CD4-positive, CD25-positive, alpha-beta regulatory T cell (primary cell): Measurements from ENCODE around the gene ADGRG1. TPM values are rescaled to one million over a fixed set of nuclear protein-coding genes. Genes with fewer than 3 reads are reported as not detected.
"Not testable (repeated sequence)": the region's sequence is repeated elsewhere in the genome, so short reads cannot be mapped to it uniquely, and the experiment has no call there.

ENCODE experiments used
- ATAC-seq, 2 donors: fragments of 150-1000 bp; cut with Tn5 transposase; one replicate each; pipeline ENCODE4 v1.10.0; 2021; ENCODE audit warnings: low read depth in 2 of 2, moderate number of reproducible peaks in 2 of 2, moderate library complexity in 1 of 2
- DNase-seq, 3 donors: peaks; one replicate each; pipeline versions ENCODE4 v3.0.0 to v3.0.0-alpha.2; 2012 to 2022; ENCODE audit warnings: mixed read lengths in 1 of 3
- H3K27ac ChIP-seq: one replicate; pipeline ENCODE4 v1.7.0; 2013; ENCODE audit warnings: mild to moderate bottlenecking, low read length; ENCODE audit not compliant: insufficient read depth, poor library complexity, severe bottlenecking
- H3K27me3 ChIP-seq: one replicate; pipeline ENCODE4 v1.7.0; 2013; ENCODE audit warnings: low read length; ENCODE audit not compliant: control insufficient read depth, insufficient read depth
- H3K36me3 ChIP-seq: one replicate; pipeline ENCODE4 v1.7.0; 2013; ENCODE audit warnings: mild to moderate bottlenecking, low read length, moderate library complexity; ENCODE audit not compliant: control insufficient read depth, insufficient read depth
- H3K4me1 ChIP-seq: 2 replicates; pipeline ENCODE4 v1.7.0; 2013; ENCODE audit warnings: mild to moderate bottlenecking, low read length; ENCODE audit not compliant: insufficient read depth, control insufficient read depth, poor library complexity, severe bottlenecking
- H3K4me3 ChIP-seq: one replicate; pipeline ENCODE4 v1.7.0; 2013; ENCODE audit warnings: low read depth, mild to moderate bottlenecking, low read length, moderate library complexity
- H3K9me3 ChIP-seq, 2 experiments: 1 replicate in 1 of 2; 2 replicates in 1 of 2; pipeline ENCODE4 v1.7.0; 2013; ENCODE audit warnings: low read length in 2 of 2, mild to moderate bottlenecking in 1 of 2, moderate library complexity in 1 of 2; ENCODE audit not compliant: control insufficient read depth in 2 of 2
- H3K27ac Mint-ChIP-seq, 3 donors: one replicate each; pipeline ENCODE4 v1.8.0; 2020 to 2022; ENCODE audit warnings: mild to moderate bottlenecking in 3 of 3, mixed read lengths in 3 of 3, moderate library complexity in 2 of 3
- H3K27me3 Mint-ChIP-seq: one replicate; pipeline ENCODE4 v1.8.0; 2022; ENCODE audit warnings: mild to moderate bottlenecking, mixed read lengths
- H3K36me3 Mint-ChIP-seq: one replicate; pipeline ENCODE4 v1.8.0; 2020; ENCODE audit warnings: mixed read lengths
- H3K4me1 Mint-ChIP-seq, 4 donors: one replicate each; pipeline ENCODE4 v1.8.0; 2020 to 2022; ENCODE audit warnings: mixed read lengths in 4 of 4, mild to moderate bottlenecking in 1 of 4
- H3K4me3 Mint-ChIP-seq, 4 donors: one replicate each; pipeline ENCODE4 v1.8.0; 2020 to 2022; ENCODE audit warnings: mild to moderate bottlenecking in 4 of 4, mixed read lengths in 4 of 4, moderate library complexity in 3 of 4
- H3K9me3 Mint-ChIP-seq, 7 donors: one replicate each; pipeline ENCODE4 v1.8.0; 2020 to 2022; ENCODE audit warnings: mixed read lengths in 7 of 7, mild to moderate bottlenecking in 3 of 7, moderate library complexity in 2 of 7
- polyA plus RNA-seq, 4 donors: library from polyadenylated mRNA; unstranded; fragments of 300-500 nt; fragmentation: Illumina TruSeq; gene quantifications; one replicate each; pipeline ENCODE4 v1.2.3, GENCODE V29; 2021
- total RNA-seq: library from RNA; stranded (reverse); gene quantifications from one replicate; pipeline ENCODE4 v1.2.3, GENCODE V29; 2022

The ADGRG1 gene
- total and polyA plus RNA-seq, 5 donors from 2014 or later = 0.16 to 1.2 (median 0.41) TPM; not detected in 1

DNA sequence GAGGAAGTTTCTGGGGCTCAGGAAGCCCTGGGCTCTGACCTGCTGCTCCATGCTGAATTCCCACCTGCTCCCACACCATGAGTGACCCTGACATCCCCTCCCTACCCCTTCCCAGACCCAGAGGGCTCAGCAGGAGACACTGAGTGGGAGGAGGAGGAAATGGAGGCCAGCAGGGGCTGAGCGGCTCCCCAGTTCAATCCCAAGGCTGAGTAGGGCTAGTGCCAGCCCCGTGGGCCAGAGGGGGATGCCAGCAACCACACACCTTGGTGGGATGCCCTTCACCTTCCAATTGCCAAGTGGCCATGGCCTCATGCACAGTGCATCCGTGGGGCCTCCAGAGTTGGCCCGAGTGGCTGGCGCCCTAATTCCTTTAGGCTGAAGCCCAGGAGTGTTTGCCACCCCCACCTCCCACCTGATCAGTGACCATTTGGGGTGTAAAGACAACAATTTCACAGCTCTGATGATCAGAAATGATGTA lies 38.7 kb downstream of the ADGRG1 start:
- no peaks in the 10 kb centered on the region for H3K36me3 Mint-ChIP-seq
- ATAC-seq (peak in 1 of 2 donors; percentile 10), DNase-seq (no peak)
- Histone ChIP-seq H3K4me3 (no peak overlapping the region), H3K27ac (no peak overlapping the region), H3K36me3 (no peaks in the 10 kb centered on the region), H3K27me3 (no peaks in the 10 kb centered on the region), H3K9me3 (no peaks in the 10 kb centered on the region), H3K4me1 (no peaks in the 10 kb centered on the region)
- no peak overlapping the region for H3K27ac Mint-ChIP-seq
- no peak overlapping the region for H3K4me3 Mint-ChIP-seq
- peaks cover 19% of the 10 kb centered on the region for H3K27me3 Mint-ChIP-seq
- H3K9me3 Mint-ChIP-seq = no peaks in the 10 kb centered on the region
- H3K4me1 Mint-ChIP-seq = no peaks in the 10 kb centered on the region

DNA sequence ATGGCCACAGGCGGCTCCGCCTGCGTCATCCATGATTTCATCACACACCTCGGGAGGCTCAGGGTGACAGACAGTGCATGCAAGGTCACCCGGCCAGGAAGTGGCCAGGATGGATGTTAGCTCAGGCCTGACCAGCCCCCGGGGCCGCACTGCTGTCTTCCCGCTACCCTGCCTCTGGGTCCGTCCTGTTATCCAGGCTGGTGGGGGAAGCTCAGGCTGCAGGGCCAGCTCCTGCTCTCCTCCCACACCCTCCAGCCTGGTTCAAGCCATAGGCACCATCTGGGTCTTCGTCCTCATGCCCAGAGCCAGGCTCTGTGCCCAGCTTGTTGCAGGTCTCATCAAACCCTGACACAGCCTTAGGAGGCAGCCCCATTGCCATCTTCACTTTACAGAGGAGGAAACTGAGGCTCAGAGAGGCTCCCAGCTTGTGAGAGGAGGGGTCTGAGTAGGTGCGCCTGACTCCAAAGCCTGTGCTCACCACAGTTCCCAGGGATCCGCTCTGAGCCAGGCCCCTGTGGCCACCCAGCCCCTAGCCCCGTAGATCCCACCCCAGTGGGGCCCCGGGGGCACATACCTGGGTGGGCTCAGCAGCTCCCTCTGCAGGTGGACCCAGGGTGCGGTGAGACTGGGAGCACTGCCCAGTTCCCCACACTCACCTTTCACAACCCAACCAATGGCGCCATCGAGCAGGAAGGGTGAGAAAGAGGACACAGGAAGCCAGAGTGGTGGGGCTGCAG lies 39.3 kb downstream of the ADGRG1 start:
- Mint-ChIP-seq H3K36me3 (no peaks in the 10 kb centered on the region), H3K9me3 (no peaks in the 10 kb centered on the region), H3K4me1 (no peaks in the 10 kb centered on the region), H3K27ac (no peak overlapping the region), H3K4me3 (no peak overlapping the region), H3K27me3 (peaks cover 20% of the 10 kb centered on the region)
- Histone ChIP-seq H3K36me3 (no peaks in the 10 kb centered on the region), H3K9me3 (no peaks in the 10 kb centered on the region), H3K27me3 (no peaks in the 10 kb centered on the region), H3K4me3 (no peak overlapping the region), H3K4me1 (no peaks in the 10 kb centered on the region), H3K27ac (no peak overlapping the region)
- no peak for DNase-seq
- ATAC-seq = peak in 1 of 2 donors; percentile 10

DNA sequence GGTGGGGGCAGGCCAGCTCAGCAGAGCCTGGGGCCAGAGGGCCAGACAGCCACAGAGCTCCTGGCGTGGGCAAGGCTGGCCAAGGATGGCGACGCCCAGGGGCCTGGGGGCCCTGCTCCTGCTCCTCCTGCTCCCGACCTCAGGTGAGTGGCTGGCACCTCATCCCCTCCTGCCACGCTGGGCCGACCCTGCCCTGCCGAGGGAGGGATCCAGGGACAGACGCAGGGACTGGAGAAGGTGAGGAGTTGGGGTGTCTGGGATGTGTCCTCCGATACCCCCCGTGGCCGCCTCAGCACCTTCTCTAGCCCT lies 39.8 kb downstream of the ADGRG1 start, which contains the start of gene ADGRG3:
Gene ADGRG3 (plus strand): TSS at position 44 of the 309 bp plus-strand sequence. CDS start 42 bp downstream, at position 86.
- Histone ChIP-seq H3K4me1 (no peaks in the 10 kb centered on the region), H3K27ac (no peak within 1 kb of the TSS), H3K27me3 (no peaks in the 10 kb centered on the region), H3K9me3 (no peaks in the 10 kb centered on the region), H3K36me3 (no peaks in the 10 kb centered on the region), H3K4me3 (no peak within 1 kb of the TSS)
- H3K27me3 Mint-ChIP-seq = peaks cover 20% of the 10 kb centered on the region
- ATAC-seq = peak in 1 of 2 donors; percentile 37
- H3K27ac Mint-ChIP-seq = no peak within 1 kb of the TSS
- H3K9me3 Mint-ChIP-seq = no peaks in the 10 kb centered on the region
- no peak for DNase-seq
- no peak within 1 kb of the TSS for H3K4me3 Mint-ChIP-seq
- H3K4me1 Mint-ChIP-seq = no peaks in the 10 kb centered on the region
- no peaks in the 10 kb centered on the region for H3K36me3 Mint-ChIP-seq

DNA sequence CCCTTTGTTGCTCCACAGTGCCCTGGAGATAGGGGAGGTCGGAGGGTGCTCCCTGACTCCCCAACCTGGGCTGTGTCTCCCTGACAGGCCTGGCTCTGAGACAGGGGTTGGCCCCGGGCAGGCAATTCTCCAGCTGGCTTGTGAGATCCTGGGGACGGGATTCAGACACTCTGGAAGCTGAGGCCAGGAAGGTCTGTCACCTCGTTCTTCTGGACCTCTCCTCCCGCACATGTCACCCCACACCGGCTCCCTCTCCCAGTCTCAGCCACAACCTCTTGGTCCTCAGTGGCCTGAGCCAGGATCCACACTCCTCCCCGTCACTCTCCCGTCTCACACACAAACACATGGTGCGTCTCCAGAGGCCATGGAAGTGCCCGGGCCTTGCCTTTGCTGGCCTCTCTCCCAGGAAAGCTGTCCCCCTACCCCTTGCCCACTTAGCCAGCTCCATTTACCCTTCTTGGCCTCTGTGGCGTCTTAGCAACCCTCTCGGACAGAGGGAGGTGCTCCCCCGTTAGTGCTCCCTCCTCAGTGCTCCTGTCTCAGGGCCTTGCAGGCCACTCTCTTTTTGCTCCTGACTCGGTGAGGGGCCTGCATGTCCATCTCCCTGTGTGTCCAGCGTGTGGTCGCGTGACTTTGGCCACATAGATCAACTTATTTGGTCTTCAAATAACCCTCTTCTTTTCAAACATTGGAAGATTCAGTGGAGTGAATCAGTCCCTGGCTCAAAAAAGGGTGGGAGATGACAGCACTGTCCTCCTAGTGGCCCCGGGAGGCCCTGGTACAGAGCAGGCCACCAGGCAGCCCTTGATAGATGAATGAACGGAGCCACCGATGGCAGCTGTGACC lies 40.4 kb downstream of the ADGRG1 start:
- Mint-ChIP-seq H3K9me3 (no peaks in the 10 kb centered on the region), H3K4me1 (no peaks in the 10 kb centered on the region), H3K27ac (no peak overlapping the region), H3K4me3 (no peak overlapping the region), H3K36me3 (no peaks in the 10 kb centered on the region), H3K27me3 (peaks cover 20% of the 10 kb centered on the region)
- DNase-seq = no peak
- ATAC-seq = no peak
- no peaks in the 10 kb centered on the region for H3K36me3 ChIP-seq
- no peaks in the 10 kb centered on the region for H3K4me1 ChIP-seq
- no peak overlapping the region for H3K4me3 ChIP-seq
- no peak overlapping the region for H3K27ac ChIP-seq
- peaks cover under 1% of the 10 kb centered on the region for H3K27me3 ChIP-seq
- H3K9me3 ChIP-seq = no peaks in the 10 kb centered on the region

DNA sequence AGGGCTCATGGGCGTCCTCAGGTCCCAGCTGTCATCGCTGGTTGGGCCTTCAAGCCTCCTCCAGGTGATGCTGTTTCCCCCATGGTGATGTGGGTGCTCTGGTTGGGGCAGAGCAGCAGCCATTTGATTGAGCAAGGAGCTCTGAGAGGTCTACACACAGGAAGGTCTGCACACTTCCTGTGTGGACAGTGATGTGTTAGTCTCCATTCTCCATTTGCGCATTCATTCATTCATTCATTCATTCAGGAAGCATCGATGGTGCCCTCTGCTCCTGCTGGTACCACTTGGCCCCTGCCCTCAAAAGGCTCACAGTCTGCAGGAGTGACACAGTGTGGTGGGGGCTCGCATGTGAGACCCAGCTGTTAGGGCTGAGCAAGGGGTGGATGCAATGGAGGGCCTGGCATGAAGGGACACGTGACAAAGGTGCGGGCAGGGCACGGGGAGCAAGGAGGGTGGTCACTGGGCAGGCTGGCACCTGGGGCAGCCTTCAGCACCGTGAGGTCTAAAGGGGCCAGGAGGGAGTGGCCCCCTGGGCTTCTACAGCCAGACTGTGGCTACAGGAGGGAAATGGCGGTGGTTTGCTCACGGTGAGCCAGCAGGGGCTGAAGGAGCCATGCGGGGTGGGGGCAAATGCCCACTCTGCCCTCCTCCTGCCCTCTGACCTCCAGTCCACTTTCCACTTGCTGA lies 41.2 kb downstream of the ADGRG1 start:
- no peaks in the 10 kb centered on the region for H3K36me3 Mint-ChIP-seq
- ATAC-seq (no peak), DNase-seq (no peak)
- Histone ChIP-seq H3K36me3 (no peaks in the 10 kb centered on the region), H3K27me3 (peaks cover 5% of the 10 kb centered on the region), H3K9me3 (no peaks in the 10 kb centered on the region), H3K27ac (no peak overlapping the region), H3K4me3 (no peak overlapping the region), H3K4me1 (no peaks in the 10 kb centered on the region)
- H3K4me3 Mint-ChIP-seq = no peak overlapping the region
- H3K27ac Mint-ChIP-seq = no peak overlapping the region
- H3K9me3 Mint-ChIP-seq = no peaks in the 10 kb centered on the region
- no peaks in the 10 kb centered on the region for H3K4me1 Mint-ChIP-seq
- peaks cover 20% of the 10 kb centered on the region for H3K27me3 Mint-ChIP-seq

DNA sequence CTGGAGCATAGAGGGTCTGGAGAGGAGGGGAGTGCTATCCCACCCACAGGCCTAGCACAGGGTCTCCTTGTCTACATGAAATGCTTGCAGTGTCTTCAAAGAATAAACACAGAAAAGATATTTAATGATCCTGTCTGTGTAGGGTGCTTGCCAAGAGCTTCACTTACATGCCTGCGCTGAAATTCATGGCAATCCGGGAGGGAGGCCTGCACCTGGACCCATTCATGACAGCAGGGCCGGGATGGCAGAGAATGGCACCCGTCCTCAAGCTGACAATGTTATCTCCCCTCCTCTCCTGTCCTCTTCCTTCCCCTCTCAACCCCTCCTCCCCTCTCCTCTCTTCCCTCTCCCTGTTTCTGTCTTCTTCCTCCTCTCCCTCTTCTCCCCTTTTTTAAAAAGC lies 41.8 kb downstream of the ADGRG1 start:
- Histone ChIP-seq H3K27ac (no peak overlapping the region), H3K4me3 (no peak overlapping the region)

DNA sequence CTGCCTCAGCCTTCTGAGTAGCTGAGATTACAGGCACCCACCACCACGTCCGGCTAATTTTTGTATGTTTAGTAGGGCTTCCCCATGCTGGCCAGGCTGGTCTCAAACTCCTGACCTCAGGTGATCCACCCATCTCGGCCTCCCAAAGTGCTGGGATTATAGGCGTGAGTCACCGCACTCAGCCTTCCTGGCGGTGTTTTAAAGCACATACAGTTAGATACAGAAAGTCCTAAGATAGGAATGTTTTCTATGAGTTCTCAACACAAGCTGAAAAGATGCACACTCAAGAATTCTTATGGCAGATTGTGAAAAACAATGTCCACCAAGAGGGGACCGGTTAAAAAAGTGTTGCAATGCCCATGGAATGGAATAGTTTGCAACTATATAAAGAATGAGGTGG lies 43.0 kb downstream of the ADGRG1 start:
- not testable (repeated sequence) for H3K9me3 ChIP-seq, H3K9me3 Mint-ChIP-seq, H3K4me3 ChIP-seq, H3K4me3 Mint-ChIP-seq, H3K36me3 Mint-ChIP-seq, H3K27me3 ChIP-seq, H3K4me1 Mint-ChIP-seq, H3K36me3 ChIP-seq, H3K27ac ChIP-seq, ATAC-seq, H3K4me1 ChIP-seq, H3K27ac Mint-ChIP-seq, DNase-seq
- H3K27me3 Mint-ChIP-seq = peaks cover 20% of the 10 kb centered on the region

More for the DNA sequence above, 41.8 kb downstream of the ADGRG1 start:
- Mint-ChIP-seq H3K9me3 (no peaks in the 10 kb centered on the region), H3K27ac (no peak overlapping the region), H3K36me3 (no peaks in the 10 kb centered on the region), H3K4me1 (no peaks in the 10 kb centered on the region), H3K4me3 (no peak overlapping the region), H3K27me3 (peaks cover 20% of the 10 kb centered on the region)
- no peaks in the 10 kb centered on the region for H3K4me1 ChIP-seq
- H3K9me3 ChIP-seq = no peaks in the 10 kb centered on the region
- H3K27me3 ChIP-seq = peaks cover 5% of the 10 kb centered on the region
- no peak for DNase-seq
- no peaks in the 10 kb centered on the region for H3K36me3 ChIP-seq
- ATAC-seq = no peak
